HEK293T (cell line): ENCODE measurements around the gene MECR.

Source experiments
- BHLHE40 ChIP-seq: fragments of 450-650 bp; IDR thresholded peaks from 2 replicates; pipeline ENCODE4 v1.6.1; 2016; ENCODE audit warnings: mild to moderate bottlenecking, moderate library complexity, borderline replicate concordance
- CTBP1 ChIP-seq: fragments of 450-650 bp; IDR thresholded peaks from 2 replicates; pipeline ENCODE4 v1.6.1; 2016; ENCODE audit warnings: borderline replicate concordance
- ELF4 ChIP-seq: fragments of 450-650 bp; IDR thresholded peaks from 2 replicates; pipeline ENCODE4 v1.6.1; 2017; ENCODE audit warnings: antibody characterized with exemption
- FOXA1 ChIP-seq: fragments of 450-650 bp; IDR thresholded peaks from 2 replicates; pipeline ENCODE4 v1.6.1; 2016; ENCODE audit warnings: mild to moderate bottlenecking
- FOXK2 ChIP-seq: fragments of 450-650 bp; IDR thresholded peaks from 2 replicates; pipeline ENCODE4 v1.6.1; 2016; ENCODE audit warnings: mild to moderate bottlenecking
- NFRKB ChIP-seq: fragments of 450-650 bp; IDR thresholded peaks from 2 replicates; pipeline ENCODE4 v1.6.1; 2016; ENCODE audit warnings: mild to moderate bottlenecking, moderate library complexity
- SP1 ChIP-seq: fragments of 450-650 bp; IDR thresholded peaks from 2 replicates; pipeline ENCODE4 v1.6.1; 2017
- ZNF384 ChIP-seq: fragments of 450-650 bp; IDR thresholded peaks from 2 replicates; pipeline ENCODE4 v1.6.1; 2016
- TF ChIP-seq, protein P1 (sequence below): fragments of 450-650 bp; IDR thresholded peaks from 2 replicates; pipeline ENCODE4 v1.6.1; 2016

DNA sequence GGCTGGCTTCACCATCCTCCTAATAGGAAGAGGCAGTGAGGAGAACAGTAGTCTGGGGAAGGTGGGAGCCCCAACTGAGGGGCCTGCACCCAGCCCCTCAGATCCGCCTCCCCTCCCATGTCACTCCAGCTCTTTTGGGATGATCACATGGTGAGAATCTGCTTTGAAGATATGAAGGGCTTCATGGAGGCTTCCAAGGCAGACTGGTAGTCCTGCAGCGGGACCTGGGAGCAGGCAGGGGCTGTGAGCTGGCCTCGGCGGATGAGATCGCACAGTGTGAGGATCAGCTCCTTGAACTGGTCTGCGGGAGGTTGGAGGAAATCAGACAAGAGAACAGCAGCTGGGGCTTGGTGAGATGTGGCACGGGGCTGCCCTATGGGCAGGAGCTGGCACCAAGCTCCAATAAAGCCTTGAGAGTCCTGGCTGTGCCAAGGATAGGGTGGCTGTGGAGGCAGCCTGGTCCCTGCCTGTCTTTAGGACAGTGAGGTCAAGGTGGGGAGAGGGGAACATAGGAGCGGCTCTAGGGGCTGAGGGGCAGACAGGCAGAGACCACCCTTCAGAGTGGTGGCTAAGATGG lies 36.8 kb downstream of the MECR start:
- TF ChIP-seq SP1 (no peak), FOXK2 (no peak), CTBP1 (no peak), BHLHE40 (no peak), ELF4 (no peak), ZNF384 (no peak), NFRKB (no peak), FOXA1 (no peak)
- TF ChIP-seq, protein P1, sequence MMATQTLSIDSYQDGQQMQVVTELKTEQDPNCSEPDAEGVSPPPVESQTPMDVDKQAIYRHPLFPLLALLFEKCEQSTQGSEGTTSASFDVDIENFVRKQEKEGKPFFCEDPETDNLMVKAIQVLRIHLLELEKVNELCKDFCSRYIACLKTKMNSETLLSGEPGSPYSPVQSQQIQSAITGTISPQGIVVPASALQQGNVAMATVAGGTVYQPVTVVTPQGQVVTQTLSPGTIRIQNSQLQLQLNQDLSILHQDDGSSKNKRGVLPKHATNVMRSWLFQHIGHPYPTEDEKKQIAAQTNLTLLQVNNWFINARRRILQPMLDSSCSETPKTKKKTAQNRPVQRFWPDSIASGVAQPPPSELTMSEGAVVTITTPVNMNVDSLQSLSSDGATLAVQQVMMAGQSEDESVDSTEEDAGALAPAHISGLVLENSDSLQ = no peak
